Tongue (tissue), 2 donors: ENCODE measurements around the gene KCNT1. TPM values are rescaled to one million over a fixed set of nuclear protein-coding genes. Genes with fewer than 3 reads are reported as not detected.

ENCODE experiments used
- DNase-seq: peaks from one replicate; pipeline ENCODE4 v3.0.0-alpha.2; 2015
- total RNA-seq: library from RNA; depleted of rRNA; stranded (reverse); fragments of >200 nt; gene quantifications from one replicate; pipeline ENCODE4 v1.2.3, GENCODE V29; 2014

KCNT1 gene
- total RNA-seq, 1 donor from 2014 or later = 2.8 TPM

DNA sequence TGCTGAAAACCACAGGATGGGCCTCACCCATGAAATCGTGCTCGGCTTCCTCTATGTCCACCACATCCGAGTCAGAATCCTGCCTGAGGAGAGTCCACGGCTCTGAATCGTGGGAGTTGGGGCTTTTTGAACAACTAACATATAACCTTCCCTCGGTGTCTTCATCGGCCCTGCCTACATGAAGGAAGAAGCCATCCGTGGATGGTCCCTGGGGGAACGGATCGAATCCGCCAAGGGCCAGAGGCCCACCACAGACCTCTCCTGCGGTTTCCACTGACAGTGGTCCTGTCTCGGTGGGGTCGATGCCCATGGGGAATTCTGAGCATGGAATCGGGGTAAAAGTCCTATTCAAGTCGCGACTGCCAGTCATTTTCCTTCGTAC lies 120.4 kb downstream of the KCNT1 start:
- no peak for DNase-seq

DNA sequence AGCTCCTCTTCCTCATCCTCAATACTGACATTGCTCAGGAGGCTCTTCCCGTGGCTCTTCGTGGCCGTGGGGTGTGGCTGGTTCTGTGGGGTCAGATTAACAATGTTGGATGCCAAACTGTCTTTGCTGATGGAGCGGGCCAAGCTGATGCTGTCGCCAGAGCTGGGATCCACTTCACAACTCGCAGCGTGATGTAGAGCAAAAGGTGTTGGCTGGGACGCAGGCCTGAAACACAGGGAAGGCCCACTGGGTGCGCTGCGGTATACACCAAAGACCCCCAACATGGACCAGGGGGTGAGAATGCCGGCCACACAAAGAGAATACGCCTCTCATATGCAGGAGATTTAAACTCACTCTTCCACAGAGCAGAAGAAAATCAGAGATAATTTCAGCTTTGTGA lies 121.1 kb downstream of the KCNT1 start:
- no peak for DNase-seq

DNA sequence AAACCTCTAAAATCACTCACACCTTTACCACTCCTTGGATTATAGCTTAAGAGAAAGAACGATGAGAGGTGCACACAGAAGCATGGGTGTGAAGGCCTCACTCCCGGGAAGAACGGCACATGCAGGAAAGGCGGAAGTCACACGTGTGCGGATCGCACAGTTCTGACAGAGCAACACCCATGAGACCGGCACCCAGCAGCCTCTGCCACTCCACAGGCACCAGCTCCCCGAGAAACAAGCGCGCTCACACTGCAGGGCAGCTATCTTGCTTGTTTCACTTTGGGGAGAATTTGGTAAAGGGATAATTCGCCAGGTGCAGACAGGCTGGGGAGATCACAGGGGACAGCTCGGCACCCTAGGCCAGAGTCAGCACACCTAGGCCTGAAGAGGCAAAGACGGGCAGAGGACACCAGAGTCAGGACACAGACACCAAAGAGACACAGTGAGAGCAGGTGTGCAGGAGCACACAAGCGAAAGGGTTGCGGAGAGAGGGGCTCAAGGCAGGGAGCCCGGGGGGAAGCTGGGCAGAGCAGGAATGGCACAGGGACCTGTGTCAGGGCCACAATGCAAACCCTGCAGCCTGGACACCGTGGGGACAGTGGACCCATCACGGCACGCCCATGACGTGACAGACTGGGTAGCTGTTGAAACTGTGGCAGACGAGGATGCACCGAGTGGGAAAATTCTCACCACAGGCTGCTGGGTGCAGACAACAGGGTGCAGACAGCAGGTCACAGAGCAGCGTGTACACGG lies 123.6 kb downstream of the KCNT1 start:
- no peak for DNase-seq

DNA sequence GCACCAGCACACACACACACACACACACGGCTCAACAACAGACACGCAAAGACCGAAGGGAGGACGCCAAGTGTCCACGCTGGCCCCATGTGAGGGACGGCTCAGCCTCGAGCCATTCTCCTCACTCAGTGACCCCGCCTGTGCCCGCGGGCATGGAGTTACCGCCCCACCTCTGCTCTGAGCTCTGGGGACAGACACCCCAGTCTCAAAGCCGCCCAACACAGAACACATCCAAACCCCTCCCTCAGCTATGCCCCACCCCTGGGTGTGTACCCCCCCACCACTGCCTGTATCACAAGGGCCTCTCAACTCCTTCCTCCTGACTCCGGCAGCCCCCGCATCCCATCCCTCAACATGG lies 124.2 kb downstream of the KCNT1 start:
- DNase-seq = no peak

DNA sequence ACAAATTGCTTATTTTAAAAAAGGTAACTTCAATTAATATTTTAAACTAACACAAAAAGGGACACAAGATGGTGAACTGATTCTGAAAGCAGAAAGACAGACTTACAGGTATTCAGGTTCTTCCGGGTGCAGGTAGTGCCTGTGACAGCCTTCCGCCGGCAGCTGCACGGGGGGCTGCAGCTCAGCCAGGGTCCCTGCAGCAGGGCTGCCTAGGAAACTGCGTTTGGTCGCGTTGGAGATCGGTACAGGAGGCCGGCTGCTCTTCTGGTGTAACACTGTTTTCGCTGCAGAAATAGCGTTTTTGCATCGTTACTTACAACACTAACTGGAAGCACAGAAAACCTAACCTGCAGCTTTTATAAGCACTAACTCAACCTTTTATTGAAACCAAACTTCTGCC lies 125.3 kb downstream of the KCNT1 start:
- DNase-seq = no peak

DNA sequence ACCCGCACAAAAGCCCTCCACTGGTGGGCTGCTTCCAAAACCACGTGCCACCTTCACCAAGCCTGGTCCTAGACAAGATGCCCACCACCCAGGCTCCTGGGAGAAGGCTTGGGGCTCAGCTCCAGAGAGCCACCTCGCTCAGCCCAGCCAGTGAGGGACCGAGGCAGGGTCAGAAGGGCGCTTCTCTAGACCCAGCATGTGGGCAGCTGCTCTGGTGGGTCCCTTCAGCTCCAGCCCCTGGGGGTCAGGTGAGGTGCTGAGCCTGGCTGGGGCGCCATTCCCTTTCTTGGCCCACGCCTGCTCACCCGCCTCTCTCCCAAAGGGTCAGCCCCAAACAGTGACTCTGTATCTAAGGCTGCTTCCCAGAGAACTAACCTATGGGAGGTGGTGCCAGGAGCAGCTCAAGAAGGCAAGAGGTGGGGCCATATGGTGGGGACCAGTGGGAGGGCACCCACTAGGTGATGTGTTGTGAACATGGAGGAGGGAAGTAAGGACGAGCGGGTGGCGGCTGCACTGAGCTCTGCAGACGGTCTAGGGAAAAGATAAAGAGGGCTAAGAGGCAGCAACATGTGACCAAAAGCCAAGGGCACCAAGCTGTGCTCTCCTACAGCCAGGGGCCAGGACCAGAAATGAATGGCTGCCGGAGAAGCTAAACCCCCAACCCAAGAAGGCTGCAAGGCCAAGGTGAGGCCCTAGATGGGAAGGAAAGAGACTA lies 126.0 kb downstream of the KCNT1 start:
- DNase-seq = no peak

DNA sequence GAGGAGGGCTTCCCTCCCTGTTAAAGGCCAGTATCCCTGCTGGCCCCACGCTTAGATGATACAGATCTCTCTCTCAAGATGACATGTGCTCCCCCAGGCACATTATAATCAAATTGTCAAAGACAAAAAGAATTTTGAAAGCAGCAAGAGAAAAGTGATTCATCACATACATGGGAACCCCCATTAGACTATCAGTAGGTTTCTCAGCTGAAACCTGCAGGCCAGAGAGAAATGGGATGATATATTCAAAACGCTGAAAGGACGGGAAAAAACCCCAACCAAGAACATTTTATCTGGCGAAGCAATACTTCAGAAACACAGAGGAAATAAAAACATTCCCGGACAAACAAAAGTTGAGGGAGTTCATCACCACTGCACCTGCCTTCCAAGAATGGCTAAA lies 126.7 kb downstream of the KCNT1 start:
- DNase-seq = no peak

DNA sequence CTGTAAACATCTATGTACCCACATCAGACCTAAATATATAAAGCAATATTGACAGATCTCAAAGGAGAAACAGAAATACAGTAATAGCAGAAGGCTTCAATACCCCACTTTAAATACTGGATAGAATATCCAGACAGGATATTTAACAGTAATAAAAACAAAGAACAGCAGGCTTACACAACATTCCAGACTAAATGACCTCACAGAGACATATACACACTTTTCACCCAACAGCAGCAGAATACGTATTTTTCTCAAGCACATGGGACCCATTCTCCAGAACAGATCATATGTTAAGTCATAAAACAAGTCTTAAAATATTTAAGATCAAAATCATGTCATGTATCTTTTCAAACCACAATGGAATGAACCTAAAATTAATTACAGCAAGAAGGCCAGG lies 128.5 kb downstream of the KCNT1 start:
- DNase-seq = no peak

DNA sequence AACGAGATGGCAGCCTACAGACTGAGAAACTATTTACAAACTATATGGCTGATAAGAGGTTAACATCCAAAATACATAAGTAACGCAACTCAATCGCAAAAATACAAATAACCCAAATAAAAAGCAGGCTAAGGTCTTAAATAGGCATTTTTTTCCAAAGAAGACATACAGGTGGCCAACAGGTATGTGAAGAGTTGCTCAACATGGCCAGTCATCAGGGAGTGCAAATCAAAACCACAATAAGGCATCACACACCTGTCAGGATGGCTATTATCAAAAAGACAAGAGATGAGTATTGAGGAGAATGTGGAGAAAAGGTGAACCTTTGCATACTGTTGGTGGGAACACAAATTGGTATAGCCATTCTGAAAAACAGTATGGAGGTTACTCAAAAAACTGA lies 131.9 kb downstream of the KCNT1 start:
- no peak for DNase-seq

DNA sequence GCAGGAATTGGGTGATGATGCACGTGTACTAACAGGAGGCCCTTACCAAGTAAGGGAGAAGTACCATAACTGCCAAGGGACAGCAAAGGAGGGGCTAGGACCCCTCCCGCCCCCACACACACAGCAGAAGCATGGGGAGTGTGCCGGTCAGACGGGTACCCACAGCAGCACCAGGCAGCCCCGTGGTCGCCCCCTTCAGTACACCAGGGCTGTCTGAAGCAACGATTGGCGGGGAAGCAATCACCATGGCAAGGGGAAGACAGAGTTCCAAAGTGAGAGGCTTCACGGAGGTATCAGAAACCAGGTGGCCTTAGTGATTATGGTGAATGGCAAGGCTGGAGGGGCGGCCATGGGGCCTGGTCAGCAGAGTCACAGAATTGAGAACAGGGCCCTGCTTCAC lies 133.1 kb downstream of the KCNT1 start:
- no peak for DNase-seq

DNA sequence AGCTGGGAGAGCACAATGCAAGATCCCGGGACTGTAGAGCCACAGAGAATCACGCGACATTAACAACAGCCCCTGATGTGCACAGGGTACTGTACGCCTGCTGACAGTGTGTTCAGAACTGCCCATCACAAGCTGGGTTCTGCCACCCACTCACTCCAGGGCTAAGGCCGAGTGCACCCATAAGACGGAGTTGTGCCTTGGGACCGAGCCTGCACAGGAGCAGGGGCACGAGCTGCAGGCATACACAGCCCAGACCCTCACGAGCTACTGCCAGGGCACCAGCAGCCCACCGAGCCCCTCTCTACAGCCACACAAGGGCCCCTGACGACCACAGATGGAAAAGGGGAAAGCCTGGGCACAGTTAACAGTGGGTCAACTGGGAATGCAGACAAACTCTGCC lies 137.5 kb downstream of the KCNT1 start:
- no peak for DNase-seq

DNA sequence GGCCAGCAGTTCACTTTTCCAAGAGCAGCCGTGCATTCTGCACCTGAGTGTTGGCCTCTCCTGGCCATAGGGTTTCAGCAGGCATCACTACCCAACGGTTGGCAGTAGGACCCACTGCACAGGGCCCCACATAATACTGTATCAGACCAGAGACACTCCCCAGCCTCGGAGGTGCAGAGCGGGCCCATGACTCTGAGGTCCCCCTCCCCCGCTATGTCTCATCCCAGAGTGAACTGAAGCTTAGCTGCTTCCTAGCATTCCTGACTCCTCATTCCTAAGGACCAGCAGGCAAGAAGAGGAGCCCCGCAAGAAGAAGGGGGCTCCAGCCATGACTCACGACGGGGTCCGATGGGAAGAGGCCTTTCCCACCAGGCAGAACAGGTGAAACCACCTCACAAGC lies 138.1 kb downstream of the KCNT1 start:
- DNase-seq = no peak

DNA sequence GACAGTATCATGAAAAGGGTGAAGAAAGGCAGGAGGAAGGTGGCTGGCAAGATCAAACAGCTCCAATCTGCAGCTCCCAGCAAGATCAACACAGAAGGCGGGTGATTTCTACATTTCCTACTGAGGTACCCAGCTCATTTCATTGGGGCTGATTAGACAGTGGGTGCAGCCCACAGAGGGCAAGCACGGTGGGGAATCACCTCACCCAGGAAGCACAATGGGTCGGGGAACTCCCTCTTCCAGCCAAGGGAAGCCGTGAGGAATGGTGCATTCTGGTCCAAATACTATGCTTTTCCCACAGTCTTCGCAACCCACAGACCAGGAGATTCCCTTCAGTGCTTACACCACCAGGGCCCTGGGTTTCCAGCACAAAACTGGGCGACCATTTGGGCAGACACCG lies 138.6 kb downstream of the KCNT1 start:
- DNase-seq = no peak

Other genes starting within 250 kb of the KCNT1 start
- 19.5 TPM for gene PPP1R26, start 222.4 kb upstream of the KCNT1 start, total RNA-seq
- gene MRPS2, start 201.5 kb upstream of the KCNT1 start, total RNA-seq = 9.4 TPM
- 373 TPM for gene LCN1, start 180.7 kb upstream of the KCNT1 start, total RNA-seq
- gene OBP2A, start 156.1 kb upstream of the KCNT1 start, total RNA-seq = not detected
- gene PAEP, start 140.4 kb upstream of the KCNT1 start, total RNA-seq = not detected
- not detected for gene GLT6D1, start 62.6 kb upstream of the KCNT1 start, total RNA-seq
- not detected for gene LCN9, start 38.9 kb upstream of the KCNT1 start, total RNA-seq
- not detected for gene SOHLH1, start 2.7 kb upstream of the KCNT1 start, total RNA-seq
- 37.7 TPM for gene CAMSAP1, start 205.4 kb downstream of the KCNT1 start, total RNA-seq